ENCODE results near the gene RCC1. TPM values are rescaled to one million over a fixed set of nuclear protein-coding genes. Genes with fewer than 3 reads are reported as not detected.
"Not testable (repeated sequence)": the region's sequence is repeated elsewhere in the genome, so short reads cannot be mapped to it uniquely, and the experiment has no call there.

Gene RCC1, protein sequence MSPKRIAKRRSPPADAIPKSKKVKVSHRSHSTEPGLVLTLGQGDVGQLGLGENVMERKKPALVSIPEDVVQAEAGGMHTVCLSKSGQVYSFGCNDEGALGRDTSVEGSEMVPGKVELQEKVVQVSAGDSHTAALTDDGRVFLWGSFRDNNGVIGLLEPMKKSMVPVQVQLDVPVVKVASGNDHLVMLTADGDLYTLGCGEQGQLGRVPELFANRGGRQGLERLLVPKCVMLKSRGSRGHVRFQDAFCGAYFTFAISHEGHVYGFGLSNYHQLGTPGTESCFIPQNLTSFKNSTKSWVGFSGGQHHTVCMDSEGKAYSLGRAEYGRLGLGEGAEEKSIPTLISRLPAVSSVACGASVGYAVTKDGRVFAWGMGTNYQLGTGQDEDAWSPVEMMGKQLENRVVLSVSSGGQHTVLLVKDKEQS
- polyA plus RNA-seq (ENCODE audit: insufficient read length in 12 of 12) = 10 to 100 TPM in 11 of 12 donors, not detected in 1; 18.9 to 40.3 (median 24.7) TPM
- long read RNA-seq, donor 1, partial matches to known transcripts = 0 of 3 reads
- long read RNA-seq, donor 1, other reads (novel, unspliced or antisense) = 0 of 3 reads
- long read RNA-seq, donor 2, partial matches to known transcripts = 0 of 3 reads
- long read RNA-seq, donor 2, other reads (novel, unspliced or antisense) = 0 of 3 reads
- long read RNA-seq, donor 3, partial matches to known transcripts = 0 of 3 reads
- long read RNA-seq, donor 3, other reads (novel, unspliced or antisense) = 0 of 3 reads
- long read RNA-seq, donor 4, partial matches to known transcripts = 0 of 1 reads
- long read RNA-seq, donor 4, other reads (novel, unspliced or antisense) = 0 of 1 reads
- long read RNA-seq, donor 5, partial matches to known transcripts = 0 of 6 reads
- long read RNA-seq, donor 5, other reads (novel, unspliced or antisense) = 0 of 6 reads
- long read RNA-seq, donor 6, partial matches to known transcripts = 6 of 6 reads
- long read RNA-seq, donor 6, other reads (novel, unspliced or antisense) = 0 of 6 reads
- long read RNA-seq, donor 7 = 0 reads
- long read RNA-seq, donor 8, partial matches to known transcripts = 7 of 8 reads
- long read RNA-seq, donor 8, other reads (novel, unspliced or antisense) = 0 of 8 reads
- long read RNA-seq, donor 9 = 0 reads
- long read RNA-seq, donor 10, partial matches to known transcripts = 0 of 1 reads
- long read RNA-seq, donor 10, other reads (novel, unspliced or antisense) = 0 of 1 reads
- long read RNA-seq, donor 11, partial matches to known transcripts = 0 of 5 reads
- long read RNA-seq, donor 11, other reads (novel, unspliced or antisense) = 0 of 5 reads

DNA sequence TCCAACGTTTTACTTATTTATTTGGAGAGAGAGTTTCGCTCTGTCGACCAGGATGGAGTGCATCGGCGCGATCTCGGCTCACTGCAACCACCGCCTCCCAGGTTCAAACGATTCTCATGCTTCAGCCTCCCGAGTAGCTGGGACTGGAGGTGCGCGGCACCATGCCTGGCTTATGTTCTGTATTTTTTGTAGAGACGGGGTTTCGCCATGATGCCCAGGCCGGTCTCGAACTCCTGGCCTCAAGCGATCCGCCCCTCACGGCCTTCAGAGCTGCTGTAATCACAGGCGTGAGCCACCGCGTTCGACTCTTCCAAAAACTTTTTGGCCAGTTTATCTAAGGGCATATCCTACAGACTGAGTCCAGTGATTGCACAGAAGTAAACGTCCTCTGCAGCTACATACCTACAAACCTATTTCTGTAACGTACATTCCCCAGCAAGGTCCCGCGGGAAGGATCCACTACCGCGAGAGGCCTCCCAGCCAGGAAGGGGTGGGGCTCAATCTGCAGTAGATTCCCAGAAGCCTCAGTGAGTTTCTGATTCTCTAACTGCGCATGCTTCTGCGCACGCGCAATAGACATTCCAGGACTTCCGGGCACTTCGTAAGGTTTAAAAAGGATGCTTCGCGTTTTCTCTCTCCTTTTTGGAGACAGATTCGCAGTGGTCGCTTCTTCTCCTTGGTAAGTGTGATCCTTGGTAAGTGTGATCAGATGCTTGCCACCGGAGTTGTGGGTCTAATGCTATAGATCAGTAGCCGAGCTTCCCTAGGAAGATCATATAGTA is at the start of gene RCC1:
TSS of gene RCC1 (plus strand) at position 638 of the 782 bp plus-strand sequence. CDS start 23,824 bp downstream, outside the sequence.
- peak; percentile 98 for DNase-seq

DNA sequence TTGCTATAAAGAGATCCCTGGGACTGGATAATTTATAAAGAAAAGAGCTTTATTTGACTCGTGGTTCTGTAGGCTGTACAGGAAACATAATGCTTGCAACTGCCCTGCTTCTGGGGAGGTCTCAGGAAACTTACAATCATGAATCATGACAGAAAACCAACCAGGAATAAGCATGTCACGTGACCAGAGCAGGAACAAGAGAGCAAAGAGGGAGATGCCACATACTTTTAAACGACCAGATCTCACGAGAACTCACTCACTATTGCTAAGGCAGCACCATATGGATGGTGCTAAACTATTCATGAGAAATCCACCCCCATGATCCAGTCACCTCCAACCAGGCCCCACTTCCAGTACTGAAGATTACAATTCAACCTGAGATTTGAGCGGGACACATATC is 49.8 kb upstream of the RCC1 start:
- DNase-seq = no peak

DNA sequence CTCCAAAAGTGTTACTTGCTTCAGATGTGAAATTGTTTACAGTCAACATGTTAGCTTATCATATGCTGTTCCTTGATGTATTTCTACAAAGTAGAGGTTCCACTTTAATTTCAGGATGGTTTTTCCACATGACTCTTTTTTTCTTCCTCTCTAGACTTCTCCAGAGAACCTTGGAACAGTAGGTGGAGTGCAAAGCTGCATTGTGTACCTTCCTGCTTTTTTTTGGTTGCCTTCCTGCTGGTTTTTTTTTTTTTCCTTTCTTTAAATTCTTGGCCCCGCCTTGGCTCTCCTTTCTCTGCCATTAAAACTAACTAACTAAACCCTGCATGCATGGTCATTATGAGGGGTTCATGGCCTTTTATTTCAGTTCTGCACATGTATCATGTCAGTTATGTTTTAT is 48.2 kb upstream of the RCC1 start:
- DNase-seq = no peak

DNA sequence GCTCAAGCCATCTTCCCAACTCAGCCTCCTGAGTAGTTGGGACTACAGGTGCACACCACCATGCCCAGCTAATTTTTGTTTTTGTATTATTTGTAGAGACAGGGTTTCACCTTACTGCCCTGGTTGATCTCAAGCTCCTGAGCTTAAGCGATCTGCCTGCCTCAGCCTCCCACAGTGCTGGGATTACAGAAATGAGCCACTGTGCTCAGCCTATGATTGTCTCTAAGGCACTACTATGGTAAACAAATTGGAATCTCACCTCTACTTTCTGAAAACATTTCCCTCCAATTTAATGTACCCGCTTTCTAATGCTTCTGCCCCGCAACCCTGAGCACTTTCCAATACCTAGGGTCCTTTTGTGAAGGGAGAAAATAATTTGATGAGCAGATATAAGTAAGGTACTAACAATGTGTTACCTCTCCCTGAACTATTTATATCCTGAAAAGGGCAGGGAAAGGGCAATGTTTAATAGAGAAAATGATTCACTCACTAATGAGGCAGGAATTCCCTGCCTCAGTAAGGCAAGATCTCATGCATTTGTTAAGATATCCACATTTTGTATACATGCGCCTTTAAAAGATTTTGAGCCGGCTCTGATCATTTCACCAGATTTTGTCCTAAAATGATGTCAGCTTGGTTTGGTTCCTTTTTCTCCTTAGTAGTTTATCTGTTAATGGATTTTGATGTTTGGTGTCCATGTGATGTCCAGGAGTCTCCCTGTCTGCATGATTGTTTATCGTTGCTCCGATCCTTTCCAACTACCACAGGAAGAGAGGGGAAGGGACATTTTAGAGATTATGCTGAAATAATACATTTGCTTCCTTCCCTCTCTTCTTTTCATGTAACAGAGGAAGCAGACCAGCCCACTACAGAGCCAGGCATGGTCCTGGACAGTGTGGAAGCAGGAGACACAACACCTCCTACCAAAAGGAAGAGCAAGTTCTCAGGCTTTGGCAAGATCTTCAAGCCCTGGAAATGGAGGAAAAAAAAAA is 47.3 kb upstream of the RCC1 start:
- no peak for DNase-seq

DNA sequence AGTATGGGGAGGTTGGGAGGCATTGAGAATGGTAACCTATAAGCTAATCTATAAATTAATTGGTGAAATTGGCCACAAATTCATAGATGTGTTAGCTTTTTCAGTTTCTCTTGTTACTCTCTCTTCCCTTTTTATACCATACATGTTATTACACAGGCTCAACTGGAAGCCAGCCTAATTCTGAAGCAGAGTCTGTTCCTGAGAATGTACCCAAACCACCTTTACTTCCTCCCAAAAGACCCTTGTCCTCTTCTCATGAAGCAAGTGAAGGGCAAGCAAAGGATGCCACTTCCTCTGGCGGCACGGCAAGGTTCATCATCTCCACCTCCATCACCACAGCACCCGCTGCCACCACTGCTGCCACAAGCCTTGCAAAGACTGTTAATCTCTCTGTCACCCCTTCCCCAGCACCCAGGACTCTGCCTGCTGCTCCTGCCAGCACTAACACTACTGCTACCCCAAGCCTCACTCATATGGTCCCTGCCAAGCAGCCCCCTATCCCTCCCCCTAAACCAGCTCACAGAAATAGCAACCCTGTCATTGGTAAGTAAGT is 39.5 kb upstream of the RCC1 start:
- DNase-seq = no peak

DNA sequence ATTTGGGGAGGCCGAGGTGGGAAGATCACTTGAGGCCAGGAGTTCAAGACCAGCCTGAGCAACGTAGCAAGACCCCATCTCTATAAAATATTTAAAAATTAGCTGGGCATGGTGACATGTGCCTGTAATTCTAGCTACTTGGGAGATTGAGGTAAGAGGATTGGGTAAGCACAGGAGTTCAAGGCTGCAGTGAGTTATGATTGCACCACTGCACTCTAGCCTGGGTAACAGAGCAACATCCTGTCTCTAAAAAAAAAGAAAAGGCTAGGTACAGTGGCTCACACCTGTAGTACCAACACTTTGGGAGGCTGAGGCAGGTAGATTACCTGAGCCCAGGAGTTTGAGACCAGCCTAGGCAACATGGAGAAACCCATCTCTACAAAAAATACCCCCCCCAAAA is 35.7 kb upstream of the RCC1 start:
- no peak for DNase-seq

DNA sequence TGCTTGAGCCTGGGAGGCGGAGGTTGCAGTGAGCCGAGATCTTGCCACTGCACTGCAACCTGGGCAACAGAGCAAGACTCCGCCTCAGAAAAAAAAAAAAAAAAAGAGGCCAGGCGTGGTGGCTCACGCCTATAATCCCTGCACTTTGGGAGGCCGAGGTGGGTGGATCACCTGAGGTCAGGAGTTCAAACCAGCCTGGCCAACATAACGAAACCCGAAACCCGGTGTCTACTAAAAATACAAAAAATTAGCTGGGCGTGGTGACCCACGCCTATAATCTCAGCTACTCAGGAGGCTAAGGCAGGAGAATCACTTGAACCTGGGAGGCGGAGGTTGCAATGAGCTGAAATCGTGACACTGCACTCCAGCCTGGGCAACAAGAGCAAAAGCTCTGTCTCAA is 26.3 kb upstream of the RCC1 start:
- DNase-seq = not testable (repeated sequence)

DNA sequence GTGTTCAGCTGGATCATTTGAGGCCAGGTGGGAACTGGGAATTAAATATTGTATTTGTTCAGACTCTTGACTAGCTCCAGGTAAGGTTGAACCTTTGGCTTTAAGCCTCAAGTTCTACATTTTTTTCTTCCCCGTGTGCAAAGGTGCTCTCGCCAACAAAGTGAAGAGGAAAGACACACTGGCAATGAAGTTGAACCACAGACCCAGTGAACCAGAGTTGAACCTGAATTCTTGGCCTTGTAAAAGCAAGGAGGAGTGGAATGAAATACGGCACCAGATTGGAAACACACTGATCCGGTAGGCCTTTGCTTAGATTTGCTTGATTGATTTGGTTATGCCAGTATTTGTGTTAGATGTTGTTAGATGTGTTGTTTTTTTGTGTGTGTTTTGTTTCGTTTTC is 25.5 kb upstream of the RCC1 start:
- no peak for DNase-seq

DNA sequence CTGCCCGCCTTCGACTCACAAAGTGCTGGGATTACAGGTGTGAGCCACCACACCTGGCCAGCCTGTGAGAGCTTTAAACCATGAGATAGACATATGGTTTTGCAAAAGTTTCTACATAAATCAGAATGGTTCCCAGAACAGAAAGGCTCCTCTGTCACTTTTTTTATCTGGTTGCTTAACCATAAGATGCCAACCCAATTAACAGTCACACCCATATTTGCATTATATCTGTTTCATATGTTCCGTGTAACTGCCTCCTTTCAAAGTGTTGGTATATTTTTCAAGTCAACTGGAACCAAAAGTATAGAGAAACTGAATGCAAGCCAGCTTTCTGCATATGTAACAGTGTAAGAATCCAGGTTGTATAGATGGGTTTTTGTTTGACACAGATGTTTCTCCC is 23.7 kb upstream of the RCC1 start:
- DNase-seq = no peak

DNA sequence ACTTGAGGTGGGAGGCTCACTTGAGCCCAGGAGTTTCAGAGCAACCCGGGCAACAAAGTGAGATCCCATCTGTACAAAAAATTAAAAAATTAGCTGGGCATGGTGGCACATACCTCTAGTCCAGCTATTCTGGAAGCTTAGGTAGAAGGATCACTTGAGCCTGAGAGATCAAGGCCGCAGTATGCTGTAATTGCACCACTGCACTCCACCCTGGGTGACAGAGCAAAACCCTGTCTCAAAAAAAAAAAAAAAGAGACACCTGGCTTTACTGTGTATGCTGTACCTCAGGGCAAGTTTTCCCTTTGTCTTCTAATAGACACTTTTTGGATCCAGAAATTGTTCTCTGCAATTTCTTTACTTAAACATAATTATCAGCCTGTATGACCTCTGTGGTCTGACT is 23.1 kb upstream of the RCC1 start:
- DNase-seq = no peak

DNA sequence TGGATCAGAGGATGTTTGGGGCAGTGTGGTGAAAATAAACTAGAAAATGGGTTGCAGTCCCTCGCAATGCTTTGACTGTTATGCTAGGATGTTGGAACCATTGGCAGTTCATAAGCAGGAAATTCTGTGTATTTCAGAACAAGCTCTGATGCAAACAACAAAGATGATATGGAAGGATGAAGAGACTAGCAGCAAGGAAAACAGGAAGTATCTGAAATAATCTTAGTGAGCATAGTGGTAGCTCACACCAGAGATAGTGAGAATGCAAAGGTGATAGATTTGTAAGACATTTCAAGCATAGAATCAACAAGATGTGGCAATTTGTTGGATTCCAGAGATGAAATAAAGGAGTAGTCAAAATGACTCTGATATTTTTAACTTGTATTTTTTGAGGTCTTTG is 11.1 kb upstream of the RCC1 start:
- DNase-seq = no peak

DNA sequence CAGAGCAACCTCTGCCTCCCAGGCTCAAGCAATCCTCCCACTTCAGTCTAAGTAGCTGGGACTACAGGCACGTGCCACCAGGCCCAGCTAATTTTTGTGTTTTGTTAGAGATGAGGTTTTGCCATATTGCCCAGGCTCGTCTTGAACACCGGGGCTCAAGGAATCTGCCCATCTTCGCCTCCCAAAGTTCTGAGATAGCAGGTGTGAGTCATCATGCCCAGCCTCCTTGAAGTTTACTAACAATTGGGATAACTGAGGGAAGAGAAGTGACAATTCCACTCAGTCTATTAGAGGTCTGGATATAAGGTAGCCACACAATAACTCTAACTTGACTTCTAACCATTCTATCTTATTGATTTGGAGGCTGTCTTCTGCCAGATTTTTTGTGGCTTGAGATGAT is 6.3 kb upstream of the RCC1 start:
- DNase-seq = no peak

DNA sequence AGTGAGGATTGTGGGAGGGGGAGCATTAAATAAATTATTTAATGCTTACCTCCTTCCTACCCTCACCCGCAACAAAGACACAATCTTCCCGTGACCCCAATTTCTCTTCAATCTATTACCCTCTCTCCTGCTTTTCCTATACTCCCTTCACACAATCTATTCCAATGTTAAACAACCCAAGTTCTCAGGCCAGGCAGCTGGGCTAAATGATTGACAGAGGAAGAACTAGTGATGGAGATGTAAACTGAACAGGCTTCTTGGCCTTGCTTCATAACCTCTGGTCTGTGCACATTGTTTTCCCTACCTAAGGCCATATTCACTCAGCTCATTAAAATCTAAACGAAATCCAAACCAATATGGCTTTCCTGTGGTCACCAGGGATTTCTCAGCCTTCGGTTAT is 3.9 kb upstream of the RCC1 start:
- DNase-seq = no peak

DNA sequence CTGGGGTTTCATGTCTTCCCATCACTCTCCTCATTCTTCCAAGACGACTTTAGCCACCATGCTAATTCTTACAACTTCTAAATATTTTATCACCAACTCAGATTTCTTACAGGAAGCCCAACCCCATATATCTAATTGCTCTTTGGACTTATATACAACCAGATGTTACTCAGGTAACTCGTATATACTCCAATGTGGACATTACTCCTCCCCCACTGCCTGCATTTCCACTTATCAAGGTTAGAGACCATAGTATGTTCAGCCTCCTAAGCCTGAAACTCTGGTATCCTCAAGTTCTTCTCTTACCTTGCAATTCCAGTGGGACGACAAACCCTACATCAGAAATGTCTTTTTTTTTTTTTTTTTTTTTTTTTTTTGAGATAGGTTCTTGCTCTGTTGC is 2.7 kb upstream of the RCC1 start:
- DNase-seq = no peak

DNA sequence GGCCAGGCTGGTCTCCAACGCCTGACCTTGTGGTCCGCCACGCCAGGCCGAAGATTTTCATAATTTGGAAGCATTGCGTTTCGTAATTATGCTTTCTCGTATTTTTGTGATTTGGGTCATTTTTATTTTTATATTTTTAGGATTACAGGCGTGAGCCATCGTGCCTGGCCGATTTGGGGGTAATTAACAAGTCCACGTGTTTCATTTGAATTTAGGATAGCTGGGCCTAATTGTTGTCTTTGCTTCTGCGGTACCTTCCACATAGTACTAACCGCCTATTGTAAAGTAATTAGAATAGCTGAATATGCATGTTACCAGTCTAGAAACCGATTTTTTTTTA is 1.0 kb downstream of the RCC1 start:
- no peak for DNase-seq

DNA sequence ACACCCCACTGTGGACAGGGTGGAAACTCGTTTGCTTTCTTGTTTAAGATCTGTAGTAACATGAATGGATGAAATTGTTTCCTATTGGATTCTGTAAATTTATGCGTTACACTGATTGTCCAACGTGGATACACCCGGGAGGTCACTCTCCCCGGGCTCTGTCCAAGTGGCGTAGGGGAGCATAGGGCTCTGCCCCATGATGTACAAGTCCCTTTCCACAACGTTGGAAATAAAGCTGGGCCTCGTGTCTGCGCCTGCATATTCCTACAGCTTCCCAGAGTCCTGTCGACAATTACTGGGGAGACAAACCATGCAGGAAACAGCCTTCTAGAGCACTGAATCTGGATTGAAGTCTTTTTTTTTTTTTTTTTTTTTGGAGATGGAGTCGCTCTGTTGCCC is 1.4 kb downstream of the RCC1 start:
- no peak for DNase-seq

DNA sequence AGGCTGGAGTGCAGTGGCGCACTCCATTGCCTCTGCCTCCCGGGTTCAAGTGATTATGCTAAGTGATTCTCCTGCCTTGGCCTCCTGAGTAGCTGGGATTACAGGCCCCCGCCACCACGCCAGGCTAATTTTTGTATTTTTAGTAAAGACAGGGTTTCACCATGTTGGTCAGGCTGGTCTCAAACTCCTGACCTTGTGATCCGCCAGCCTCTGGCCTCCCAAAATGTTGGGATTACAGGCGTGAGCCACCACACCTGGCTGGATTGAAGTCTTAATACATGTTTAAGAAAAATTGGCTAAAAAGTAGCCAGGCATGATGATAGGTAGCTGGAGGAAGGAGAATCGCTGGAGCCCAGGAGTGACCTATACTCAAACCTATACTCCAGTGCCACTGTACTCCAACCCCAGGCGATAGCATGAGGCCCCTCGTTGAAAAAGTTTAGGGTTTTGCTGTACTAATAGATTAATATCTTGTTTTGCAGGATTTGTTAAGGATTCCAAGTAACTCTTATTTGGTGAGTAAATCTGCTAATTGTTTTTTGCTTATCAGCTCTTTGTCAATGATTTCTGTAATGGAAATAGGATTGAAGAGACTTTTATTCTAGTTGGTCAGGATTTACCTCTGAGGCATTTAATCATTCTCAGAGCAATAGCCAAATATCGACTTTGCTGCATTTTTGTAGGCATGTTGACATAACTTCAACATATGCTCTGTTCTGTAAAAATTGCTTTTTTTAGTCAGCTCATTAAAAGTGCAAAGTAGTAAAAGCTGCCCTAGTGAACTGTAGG is 2.0 kb downstream of the RCC1 start:
- DNase-seq = no peak

DNA sequence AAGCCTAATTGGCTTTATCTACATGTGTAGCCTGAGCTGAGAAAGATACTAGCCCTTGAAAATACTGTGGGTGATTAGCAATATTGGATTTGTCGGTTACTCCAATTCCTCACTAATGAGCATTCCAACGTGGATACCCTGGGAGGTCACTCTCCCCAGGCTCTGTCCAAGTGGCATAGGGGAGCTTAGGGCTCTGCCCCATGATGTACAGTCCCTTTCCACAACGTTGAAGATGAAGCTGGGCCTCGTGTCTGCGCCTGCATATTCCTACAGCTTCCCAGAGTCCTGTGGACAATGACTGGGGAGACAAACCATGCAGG is 2.6 kb downstream of the RCC1 start:
- DNase-seq = no peak

DNA sequence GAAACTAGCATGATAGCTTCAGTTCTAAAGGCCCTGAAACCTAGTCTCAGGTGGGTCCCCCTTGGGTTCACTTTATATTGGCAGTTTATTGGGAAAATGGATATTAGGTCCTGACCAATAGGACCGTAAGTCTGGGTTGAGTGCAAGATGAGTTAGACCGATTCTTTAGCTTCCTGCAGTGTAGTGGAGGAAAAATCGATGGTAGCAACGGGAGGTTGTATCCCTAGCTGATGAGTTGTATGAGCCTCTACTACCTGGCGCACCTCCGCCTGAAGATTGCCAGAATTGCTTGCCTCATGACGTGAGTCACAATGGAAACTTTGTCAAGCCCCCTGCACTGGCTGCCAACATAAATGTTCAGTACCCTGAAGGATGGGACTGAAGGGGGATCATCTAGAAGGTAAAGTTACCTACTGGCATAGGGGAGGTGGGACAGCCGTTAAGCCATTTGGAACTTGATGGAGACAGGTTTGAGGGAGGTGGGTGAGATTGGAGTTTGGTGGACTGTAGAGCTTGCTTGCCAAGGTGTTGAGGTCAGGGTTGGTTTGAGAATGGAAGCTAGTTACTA is 3.9 kb downstream of the RCC1 start:
- DNase-seq = no peak
